ENCODE measurements around the gene PPP2R2D.

PPP2R2D gene

DNA sequence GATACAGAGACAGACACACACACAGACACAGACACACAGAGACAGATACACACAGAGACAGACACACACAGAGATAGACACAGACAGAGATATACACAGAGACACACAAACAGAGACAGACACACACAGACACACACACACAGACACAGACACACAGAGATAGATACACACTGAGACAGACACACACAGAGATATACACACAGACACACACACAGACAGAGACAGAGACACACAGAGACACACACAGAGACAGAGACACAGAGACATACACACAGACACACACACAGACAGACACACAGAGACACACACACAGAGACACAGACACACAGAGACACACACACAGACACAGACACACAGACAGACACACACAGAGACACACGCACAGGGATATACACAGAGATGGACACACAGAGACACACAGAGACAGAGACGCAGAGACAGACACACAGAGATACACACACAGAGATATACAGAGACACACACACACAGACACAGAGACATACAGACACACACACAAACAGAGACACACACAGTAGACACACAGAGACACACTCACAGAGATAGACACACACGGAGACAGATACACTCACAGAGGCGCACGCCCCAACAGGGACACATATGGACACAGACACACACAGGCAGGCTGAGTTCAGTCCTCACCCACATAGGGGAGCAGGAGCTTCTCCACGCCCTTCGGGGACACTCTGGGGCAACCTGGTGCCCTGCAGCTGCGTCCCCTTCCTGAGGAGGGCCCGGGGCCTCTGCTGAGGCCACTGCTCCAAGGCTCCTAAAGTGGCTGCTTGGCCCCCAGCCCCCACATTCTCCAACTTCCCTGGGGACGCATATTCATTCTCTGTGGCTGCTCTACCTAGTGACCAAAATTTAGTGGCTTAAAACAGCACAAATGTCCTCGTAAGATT, 10.3 kb upstream of the PPP2R2D start:
- no peak for DNase-seq

DNA sequence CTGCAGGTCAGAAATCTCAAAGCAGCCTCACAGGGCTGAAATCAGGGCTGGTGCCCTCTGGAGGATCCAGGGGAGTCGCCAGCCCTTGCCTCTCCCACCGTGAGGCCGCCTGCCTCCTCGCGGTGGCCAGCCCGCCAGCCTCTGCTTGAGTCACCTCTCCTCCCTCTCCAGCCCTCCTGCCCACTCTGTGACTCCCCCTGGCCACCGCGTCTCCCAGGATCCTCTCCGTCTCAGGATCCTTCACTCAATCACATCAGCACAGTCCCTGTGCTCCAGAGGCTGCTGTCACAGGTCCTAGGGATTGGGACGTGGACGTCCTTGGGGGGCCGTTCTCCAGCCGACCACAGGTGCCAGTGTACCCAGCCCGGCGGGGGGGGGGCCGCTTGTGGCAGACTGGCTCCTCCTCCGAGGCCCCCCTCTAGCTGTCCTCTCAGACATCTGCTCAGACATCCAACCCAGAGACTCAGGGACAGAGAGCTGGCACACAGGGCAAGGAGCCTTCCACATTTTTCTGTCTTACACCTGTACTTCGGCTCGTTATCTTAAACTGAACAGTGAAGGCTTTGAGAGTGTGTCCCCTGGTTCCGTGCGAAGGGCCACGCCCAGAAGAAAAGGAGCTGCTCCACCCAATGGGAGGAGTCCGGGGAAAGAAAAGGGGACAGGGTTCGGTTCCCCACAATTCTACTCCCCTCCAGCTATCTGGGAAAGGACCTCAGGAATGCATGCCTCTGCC, 9.4 kb upstream of the PPP2R2D start:
- DNase-seq, result peak; percentile 48

DNA sequence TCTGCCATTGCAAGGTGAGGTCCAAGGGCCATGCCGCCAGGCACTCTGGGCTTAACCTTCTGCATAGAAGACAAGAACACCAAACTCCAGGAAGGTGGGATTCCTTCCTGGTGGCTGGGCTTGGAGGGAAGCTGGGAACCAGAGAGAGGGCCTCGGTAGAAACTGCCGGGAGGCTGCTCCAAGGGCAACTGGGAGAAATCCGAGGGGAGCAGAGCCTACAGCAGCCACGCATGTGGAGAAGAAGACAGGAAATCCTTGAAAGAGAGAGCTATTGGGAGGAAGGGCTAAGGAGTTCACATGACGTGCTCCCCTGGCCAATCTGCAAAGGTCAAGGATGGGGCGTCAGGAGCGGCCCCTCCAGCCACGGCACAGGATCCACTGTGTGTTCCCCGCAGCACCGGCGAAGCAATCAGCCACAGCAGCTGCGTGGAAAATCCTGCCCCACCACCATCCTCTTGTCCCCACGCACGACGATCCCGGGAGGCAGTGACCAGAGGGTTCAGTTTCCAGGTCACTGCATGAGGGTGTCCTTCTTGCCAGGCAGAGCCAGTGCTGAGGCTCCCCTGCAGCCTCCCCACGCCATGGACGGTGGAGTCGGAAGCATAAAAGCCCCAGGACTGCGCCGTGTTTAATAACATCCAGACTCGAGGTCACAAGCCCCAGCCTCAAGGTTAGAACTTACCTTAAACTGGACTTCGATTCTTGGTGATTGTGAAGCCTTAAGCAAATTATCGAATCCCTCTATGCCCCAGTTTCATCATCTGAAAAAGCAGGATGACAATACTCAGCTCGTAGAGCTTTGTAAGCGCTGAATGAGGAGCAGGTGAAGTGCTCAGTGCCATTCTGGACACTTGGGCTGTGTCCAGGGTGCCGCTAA, 8.6 kb upstream of the PPP2R2D start:
- no peak for DNase-seq

DNA sequence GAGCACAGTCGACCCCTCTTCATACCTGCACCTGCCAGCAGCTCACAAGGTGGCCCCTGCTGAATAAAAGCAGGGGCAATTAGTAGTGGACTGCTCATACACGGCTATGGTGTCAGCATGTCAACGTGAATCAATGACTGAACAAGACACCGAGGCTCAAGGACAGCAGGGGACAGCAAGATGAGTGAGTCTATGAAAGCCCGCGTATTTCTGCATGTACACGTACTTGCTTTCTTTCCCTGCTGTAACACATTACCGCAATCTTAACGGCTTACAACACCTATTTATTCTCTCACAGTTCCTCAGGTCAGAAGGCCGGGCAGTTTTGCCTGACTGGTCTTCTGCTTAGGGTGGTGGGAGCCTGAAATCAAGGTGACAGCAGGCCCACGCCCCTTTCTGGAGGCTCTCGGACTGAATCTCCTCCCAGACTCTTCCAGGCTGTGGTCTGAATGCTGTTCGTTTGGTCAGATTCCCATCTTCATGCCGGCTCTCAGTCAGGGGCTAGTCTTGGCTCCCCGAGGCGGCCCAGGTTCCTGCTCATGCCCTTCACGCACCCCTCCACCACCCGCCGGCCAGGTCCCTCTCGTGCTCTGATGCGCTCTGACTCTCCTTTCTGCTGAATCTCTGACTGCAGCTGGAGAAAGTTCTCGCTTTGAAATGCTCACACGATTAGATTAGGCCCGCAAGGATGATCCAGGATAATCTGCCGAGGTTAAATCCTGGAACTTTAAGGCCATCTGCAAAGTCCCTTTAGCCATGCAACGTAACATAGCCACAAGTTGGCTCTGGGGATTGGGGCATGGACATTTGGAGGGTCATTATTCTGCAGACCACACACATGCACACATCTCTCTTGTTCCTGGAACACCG, 7.8 kb upstream of the PPP2R2D start:
- no peak for DNase-seq

DNA sequence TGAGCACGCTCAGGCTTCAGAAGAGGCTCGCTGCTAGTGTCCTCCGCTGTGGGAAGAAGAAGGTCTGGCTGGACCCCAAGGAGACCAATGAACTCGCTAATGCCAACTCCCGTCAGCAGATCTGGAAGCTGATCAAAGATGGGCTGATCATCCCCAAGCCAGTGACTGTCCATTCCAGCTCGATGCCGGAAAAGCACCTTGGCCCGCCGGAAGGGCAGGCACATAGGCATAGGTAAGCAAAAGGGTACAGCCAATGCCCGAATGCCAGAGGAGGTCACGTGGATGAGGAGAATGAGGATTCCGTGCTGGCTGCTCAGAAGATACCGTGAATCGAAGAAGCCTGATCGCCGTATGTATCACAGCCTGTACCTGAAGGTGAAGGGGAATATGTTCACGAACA, 5.7 kb upstream of the PPP2R2D start:
- no peak for DNase-seq

DNA sequence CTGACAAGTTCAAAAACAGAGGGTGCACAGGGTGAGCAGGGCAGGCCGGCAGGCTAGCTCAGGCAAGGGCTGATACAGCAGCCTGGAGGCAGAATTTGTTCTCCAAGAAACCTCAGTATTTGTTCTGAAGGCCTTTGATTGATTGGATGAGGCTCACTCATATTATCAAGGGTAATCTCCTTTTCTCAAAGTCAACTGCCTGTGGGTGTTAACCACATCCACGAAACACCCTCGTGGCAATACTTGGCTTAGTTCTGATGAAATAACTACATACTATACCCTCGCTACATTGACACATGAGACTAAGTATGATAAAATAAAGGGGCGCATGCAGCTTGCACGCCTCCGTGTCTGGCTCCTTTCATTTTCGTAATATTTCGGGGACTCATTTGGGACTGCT, 4.4 kb upstream of the PPP2R2D start:
- no peak for DNase-seq

DNA sequence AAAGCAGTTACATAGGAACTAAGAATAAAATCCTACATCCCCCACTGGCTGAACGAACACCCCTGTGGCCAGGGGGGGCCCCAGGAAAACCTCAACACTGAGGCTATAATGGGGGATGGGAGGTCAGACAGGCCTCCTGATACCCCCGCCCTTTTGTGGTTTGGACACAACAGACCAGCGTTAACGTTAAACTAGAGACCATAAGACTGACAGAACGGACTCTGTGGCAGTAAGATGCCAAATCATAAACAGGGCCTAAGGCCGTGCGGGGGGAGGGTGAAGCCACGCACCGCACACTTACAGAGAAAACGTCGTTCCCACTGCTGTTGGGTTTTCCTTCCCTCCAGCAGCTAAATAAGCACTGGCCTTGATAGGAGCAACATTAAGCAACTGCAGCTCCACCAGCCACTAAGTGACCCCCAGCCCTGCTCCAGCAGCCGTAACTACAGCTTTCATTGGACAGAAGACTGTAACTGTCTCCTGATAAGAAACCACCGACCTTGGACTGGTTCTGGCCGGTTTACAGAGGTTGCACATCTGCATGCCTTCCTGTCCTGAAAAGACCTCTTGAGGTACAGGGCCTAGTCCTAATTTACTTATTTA, 3.4 kb upstream of the PPP2R2D start:
- DNase-seq, result no peak

DNA sequence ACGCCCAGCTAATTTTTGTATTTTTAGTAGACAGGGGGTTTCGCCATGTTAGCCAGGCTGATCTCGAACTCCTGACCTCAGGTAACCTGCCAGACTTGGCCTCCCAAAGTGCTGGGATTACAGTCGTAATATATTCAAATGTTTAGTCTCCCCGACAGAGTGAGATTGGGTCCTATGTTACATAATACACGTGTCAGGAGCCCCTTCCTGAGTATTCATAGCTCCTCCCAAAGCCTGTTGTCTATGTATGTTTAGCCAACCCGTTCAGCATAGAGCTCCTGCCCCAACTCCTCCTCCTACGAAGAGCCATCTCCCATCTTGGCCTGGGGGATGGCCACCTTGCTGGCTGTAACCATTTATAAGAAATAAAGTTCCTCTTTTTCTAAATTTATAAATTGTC, 2.7 kb upstream of the PPP2R2D start:
- no peak for DNase-seq

DNA sequence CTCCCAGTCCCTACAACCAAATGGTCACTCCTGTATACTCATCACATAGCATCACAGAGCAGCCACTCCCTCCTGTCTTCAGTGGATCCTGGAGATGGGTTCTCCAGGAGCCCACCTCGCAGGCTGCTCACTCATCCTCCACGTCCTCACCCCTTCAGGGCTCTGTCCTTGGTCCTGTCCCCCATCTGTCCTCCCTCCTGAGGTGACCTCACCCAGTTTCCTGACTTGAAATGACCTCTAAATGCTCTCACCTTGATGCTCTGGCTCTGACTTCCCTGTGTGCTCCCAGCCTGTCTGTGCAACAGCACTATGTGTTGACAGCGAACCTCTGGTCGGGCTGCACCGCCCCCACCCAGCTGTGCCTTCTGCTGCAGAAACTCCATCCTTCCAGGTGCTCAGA, 2.1 kb upstream of the PPP2R2D start:
- DNase-seq, result no peak

DNA sequence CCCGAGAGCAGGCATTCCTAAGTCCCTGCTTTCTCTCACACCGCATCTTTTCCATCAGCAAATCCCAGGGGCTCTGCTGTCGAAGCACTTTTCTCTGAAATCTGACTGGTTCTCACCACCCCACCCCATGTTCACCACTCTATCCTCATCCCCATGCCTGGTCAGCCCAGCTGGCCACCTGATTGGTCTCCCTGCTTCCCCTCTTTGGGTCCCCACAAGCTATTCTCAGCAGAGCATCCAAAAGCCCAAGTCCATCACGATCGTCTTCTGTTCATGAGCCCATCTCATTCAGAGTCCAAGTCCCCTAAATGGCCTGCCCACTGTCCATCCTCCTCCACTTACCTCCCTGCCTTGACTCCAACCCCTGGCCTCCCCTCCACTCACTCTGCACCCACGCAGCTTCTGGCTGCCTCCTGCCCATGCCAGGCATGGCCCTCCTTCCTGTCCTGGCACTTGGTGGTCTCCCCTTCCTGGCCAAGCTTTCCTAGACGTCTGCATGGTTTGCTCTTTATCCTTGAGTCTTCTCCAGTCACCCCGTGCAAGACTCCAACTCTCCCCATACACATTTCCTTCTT, 1.6 kb upstream of the PPP2R2D start:
- DNase-seq, result no peak

DNA sequence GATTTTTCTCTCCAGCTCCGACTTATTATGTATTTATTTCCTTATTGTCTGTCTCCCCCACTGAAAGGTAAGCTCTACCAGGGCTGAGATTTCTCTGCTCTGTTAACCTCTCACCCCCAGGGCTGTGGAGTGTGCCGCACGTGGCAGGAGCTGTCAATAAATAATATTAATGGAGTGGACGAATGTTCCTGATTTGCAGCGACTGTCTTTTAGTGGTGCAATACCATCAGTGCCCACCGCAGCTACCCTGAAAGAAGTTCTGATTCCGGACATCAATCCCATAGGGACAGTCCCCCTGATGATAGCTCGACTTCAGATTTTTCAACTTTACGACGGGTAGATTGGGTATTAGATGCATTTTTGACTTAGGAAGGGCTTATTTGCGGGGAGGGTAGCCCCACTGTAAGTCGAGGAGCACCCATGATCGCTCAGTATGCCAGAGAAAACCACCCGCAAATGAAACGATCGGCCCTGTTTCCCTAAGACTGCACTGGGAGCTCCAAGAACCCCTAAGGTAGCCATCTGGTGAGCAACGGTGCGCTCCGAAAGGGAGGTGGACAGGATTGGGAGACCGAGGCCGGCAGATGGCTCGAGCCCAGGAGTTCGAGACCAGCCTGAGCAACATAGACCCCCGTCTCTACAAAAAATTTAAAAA, 986 bp upstream of the PPP2R2D start:
- DNase-seq, result peak; percentile 67

DNA sequence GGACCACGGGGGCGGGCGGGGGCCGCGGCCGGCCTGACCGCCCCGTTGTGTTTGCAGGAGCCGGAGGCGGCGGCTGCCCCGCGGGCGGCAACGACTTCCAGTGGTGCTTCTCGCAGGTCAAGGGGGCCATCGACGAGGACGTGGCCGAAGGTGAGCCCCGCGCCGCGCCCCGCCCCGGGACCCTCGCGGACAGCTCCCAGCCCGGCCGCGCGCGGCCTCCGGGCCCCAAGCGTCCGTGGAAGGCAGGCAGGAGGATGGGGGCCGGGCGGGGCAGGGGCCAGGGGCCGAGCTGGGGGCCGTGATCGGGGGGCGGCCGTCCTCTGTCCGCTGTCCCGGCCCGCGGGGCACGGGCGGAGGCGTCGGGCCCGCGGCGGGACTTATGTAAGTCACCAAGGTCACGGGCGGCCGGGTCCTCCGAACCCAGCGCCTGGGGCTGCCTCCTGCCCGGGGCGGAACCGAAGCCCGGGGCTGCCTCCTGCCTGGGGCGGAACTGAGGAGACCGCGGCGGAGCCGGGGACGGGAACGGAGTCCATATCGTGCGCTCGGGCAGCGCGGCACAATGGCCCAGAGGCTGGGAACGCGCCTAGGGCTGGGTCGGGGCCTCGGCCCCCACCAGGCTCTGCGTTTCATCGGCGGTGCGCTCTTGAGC, 497 bp downstream of the PPP2R2D start:
- DNase-seq, result peak; percentile 70

DNA sequence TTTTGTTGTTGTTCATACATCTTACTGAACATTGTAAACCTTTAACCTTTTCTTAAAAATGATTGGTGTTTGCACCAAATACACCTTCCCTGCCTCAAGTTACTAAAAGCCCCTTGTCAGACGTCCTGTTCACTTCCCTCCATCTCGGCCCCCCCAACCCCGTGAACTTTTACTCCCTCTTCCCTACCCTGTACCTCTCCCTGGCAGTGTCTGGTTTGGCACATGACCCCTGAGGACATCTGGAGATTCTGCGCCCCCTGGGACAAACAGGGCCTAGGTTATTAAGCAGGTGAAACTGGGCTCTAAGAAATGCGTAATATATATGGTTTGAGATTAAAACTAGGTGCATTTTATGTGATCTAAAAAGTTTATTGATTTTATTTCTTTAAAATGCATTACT, 1.4 kb downstream of the PPP2R2D start:
- DNase-seq, result no peak

DNA sequence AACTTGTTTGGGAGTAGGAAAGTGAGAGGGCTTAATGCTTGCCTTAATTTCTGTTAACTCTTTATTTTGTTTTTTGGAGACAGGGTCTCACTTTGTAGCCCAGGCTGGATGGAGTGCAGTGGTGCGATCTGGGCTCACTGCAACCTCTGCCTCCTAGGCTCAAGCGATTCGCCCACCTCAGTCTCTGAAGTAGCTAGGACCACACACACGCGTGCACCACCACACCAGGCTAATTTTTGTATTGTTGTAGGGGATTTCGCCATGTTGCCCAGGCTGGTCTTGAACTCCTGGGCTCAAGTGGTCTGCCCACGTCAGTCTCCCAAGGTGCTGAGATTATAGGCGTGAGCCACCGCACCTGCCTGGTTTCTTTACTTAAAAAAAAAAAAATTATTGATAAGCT, 1.9 kb downstream of the PPP2R2D start:
- DNase-seq, result no peak

DNA sequence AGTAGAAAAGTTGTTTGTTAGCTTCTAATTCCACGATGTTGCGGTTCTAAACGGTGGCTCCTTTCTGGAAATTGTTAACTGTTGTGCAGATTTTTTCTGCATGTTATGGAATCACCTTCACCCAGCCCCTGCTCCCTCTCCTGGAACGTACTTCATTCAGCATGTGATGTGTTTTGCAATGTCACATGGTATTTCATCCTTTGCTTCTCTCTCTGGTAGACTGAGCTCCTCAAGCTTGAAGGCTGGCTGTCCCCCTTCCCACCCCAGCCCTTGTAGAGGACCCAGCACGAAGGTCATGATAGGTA, 4.4 kb downstream of the PPP2R2D start:
- no peak for DNase-seq

DNA sequence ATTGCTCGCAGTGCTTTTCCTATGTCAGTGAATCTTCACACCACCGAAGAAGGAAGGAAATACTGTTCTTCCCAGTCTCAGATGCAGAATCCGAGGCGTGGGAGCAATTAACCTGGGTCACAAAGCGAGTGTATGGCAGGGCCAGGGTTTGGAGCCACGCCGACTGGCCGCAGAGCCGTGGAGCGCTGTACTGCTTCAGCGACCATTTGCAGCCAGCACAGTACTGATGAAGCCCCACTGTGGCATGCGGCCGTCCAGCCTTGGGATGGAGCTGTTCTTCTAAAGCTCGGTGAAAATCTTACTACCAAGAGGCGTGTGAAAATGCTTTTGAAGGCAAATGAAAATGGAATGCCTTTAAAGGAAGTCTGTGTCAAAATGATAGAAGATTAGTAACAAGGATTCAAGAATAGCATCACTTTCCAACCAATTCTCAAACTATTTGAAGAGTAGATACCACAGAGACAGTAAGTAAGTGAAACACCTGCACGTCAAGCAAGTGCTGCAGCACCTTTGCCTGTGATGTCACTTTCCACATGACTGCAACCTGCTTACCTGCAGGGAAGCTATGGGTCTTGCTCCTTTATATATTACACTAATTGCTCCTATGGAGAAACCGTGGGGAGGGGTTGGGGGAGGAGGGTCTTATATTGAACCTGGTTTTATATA, 4.9 kb downstream of the PPP2R2D start:
- DNase-seq, result peak; percentile 32

DNA sequence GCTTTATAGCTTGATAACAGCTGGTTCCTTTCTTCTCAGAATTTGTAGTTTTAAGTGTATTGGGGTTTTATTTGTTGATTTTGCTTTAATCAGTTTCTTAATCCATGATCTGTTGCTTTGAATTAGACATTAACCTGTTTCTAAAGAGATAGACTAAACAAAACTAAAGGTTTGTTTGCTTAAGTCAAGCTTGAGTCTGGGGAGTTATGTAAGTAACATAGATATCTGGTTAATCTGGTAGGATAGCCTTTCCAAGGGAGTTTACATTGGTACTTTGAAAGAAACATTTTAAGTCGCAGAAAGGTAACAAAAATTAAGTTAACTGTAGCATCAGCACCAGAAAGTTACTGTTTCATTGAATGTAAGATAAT, 5.4 kb downstream of the PPP2R2D start:
- no peak for DNase-seq

DNA sequence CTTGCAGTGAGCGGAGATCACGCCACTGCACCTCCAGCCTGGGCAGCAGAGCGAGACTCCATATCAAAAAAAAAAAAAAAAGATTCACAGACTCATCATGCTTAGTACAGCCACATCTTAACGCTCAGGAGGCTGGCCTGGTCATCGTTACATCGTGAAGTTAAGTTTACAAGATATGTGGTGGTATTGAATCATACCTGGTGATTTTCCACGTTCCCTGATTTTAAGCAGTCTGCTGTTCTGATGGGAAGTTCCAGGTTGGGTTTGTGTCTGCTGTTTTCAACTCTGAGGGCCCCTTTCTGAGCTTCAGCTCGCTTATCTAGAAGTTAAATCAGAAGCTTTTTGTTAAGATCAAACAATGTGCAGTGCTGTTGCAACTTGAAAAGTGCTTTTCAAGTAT, 6.9 kb downstream of the PPP2R2D start:
- no peak for DNase-seq

DNA sequence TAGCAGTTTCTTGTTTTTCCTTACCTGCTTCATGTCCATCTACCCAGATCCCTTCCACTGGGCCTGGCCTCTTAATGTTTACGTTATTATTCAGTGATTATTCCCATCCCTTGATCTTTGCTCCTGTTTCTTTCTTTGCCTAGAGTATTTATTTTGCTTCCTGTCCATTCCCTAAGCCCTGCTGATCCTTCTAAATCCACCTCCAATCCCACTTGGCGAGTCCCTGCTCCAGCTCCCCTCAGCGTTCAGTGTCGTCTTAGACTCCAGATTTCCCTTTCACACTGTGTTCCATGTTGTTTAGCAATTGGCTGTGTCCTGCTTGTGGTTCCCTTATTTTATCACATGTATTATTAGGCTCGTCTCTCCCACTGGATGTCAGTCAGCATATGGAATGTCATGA, 7.3 kb downstream of the PPP2R2D start:
- DNase-seq, result no peak

Data from DMS53 (cell line).